A673 (cell line): Measurements from ENCODE around the gene TBXAS1.

Experiments
- CTCF ChIP-seq: fragments of 300-800, 200-600 bp; sonication (generic); conservative IDR thresholded peaks from 2 replicates; pipeline ENCODE4 v1.5.1; 2017; ENCODE audit warnings: low read depth, mild to moderate bottlenecking, antibody characterized with exemption, low read length, moderate library complexity, mixed read lengths
- EZH2 ChIP-seq: fragments of 200-600 bp; sonication (generic); IDR thresholded peaks from 2 replicates; pipeline ENCODE4 v1.6.1; 2017; ENCODE audit warnings: borderline replicate concordance, low read depth, mild to moderate bottlenecking, mixed read lengths, antibody characterized with exemption, low read length; ENCODE audit not compliant: poor library complexity, severe bottlenecking

GRCh38 chr7:139937715-139938114 is 108.7 kb downstream of the TBXAS1 start:
- TF ChIP-seq CTCF (no peak), EZH2 (no peak)
